OCI-LY1 (cell line): Measurements from ENCODE around the gene ITGB8.

ENCODE experiments used
- CTCF ChIP-seq: fragments of 200-600 bp; sonication (generic), shearing (Covaris generic); IDR thresholded peaks from 2 replicates; pipeline ENCODE4 v1.5.1; 2017; ENCODE audit warnings: mild to moderate bottlenecking, antibody characterized with exemption, low read length, moderate library complexity, mixed read lengths
- EZH2 ChIP-seq: fragments of 200-600 bp; sonication (generic), shearing (Covaris generic); IDR thresholded peaks from 2 replicates; pipeline ENCODE4 v1.8.0; 2017; ENCODE audit warnings: borderline replicate concordance, mixed run types, mild to moderate bottlenecking, antibody characterized with exemption, low read length, moderate library complexity, mixed read lengths

GRCh38 chr7:20312562-20312961, 18.1 kb upstream of the ITGB8 start:
- no peak for TF ChIP-seq CTCF
- no peak for TF ChIP-seq EZH2
